HepG2 (cell line): Measurements from ENCODE around the gene ASIC3. TPM values are rescaled to one million over a fixed set of nuclear protein-coding genes. Genes with fewer than 3 reads are reported as not detected.

ENCODE experiments used
- E2F2 ChIP-seq: sonication (generic); formaldehyde crosslinking; IDR thresholded peaks from 2 replicates; pipeline ENCODE4 v1.4.0; 2020; ENCODE audit warnings: missing genetic modification reagents, borderline replicate concordance
- GZF1 ChIP-seq: sonication (generic); formaldehyde crosslinking; IDR thresholded peaks from 2 replicates; pipeline ENCODE4 v1.5.1; 2020; ENCODE audit warnings: mild to moderate bottlenecking, missing genetic modification reagents
- HNF1A ChIP-seq, 2 experiments: sonication (generic) in 1 of 2; formaldehyde crosslinking in 1 of 2; IDR thresholded peaks; 2 replicates each; pipeline versions ENCODE4 v1.4.0 to v1.6.1; 2016 to 2020; ENCODE audit warnings: borderline replicate concordance in 1 of 2, low read depth in 1 of 2, mild to moderate bottlenecking in 1 of 2, missing genetic modification reagents in 1 of 2
- HNF4G ChIP-seq, 2 experiments: sonication (generic) in 1 of 2; formaldehyde crosslinking in 1 of 2; IDR thresholded peaks; 2 replicates each; pipeline versions ENCODE4 v1.4.0 to v1.6.1; 2011 to 2020; ENCODE audit warnings: borderline replicate concordance in 2 of 2, low read depth in 2 of 2, mild to moderate bottlenecking in 2 of 2, low read length in 1 of 2, missing genetic modification reagents in 1 of 2, moderate library complexity in 1 of 2
- KLF16 ChIP-seq, 2 experiments: sonication (generic) in 1 of 2; formaldehyde crosslinking in 1 of 2; IDR thresholded peaks; 2 replicates each; pipeline versions ENCODE4 v1.6.1 to v1.8.0; 2016 to 2023; ENCODE audit warnings: missing genetic modification reagents in 2 of 2, missing compliant biosample characterization in 1 of 2
- NR2F6 ChIP-seq, 2 experiments: IDR thresholded peaks; 2 replicates each; pipeline ENCODE4 v1.6.1; 2016; ENCODE audit warnings: antibody characterized with exemption in 1 of 2, mild to moderate bottlenecking in 1 of 2
- TCF12 ChIP-seq, 2 experiments: fragments of 450-650 bp in 1 of 2; sonication (generic) in 1 of 2; formaldehyde crosslinking in 1 of 2; IDR thresholded peaks; 2 replicates each; pipeline versions ENCODE4 v1.6.1 to v1.8.0; 2017 to 2022; ENCODE audit warnings: antibody characterized with exemption in 1 of 2, mild to moderate bottlenecking in 1 of 2, missing genetic modification reagents in 1 of 2, moderate library complexity in 1 of 2
- ZBTB4 ChIP-seq: sonication (generic); formaldehyde crosslinking; IDR thresholded peaks from 2 replicates; pipeline ENCODE4 v1.4.0; 2020; ENCODE audit warnings: missing genetic modification reagents, mild to moderate bottlenecking, borderline replicate concordance
- ZNF160 ChIP-seq: sonication (generic); formaldehyde crosslinking; IDR thresholded peaks from 2 replicates; pipeline ENCODE4 v1.8.0; 2022; ENCODE audit warnings: mild to moderate bottlenecking, inconsistent platforms, missing genetic modification reagents
- ZNF251 ChIP-seq: sonication (generic); formaldehyde crosslinking; IDR thresholded peaks from 2 replicates; pipeline ENCODE4 v1.9.0; 2021; ENCODE audit warnings: mild to moderate bottlenecking, missing genetic modification reagents
- ZNF253 ChIP-seq: sonication (generic); formaldehyde crosslinking; IDR thresholded peaks from 2 replicates; pipeline ENCODE4 v1.8.0; 2022; ENCODE audit warnings: mild to moderate bottlenecking, missing genetic modification reagents, borderline replicate concordance
- ZNF552 ChIP-seq: sonication (generic); formaldehyde crosslinking; IDR thresholded peaks from 2 replicates; pipeline ENCODE4 v1.9.0; 2022; ENCODE audit warnings: missing genetic modification reagents, mild to moderate bottlenecking, borderline replicate concordance
- ZNF674 ChIP-seq: sonication (generic); formaldehyde crosslinking; IDR thresholded peaks from 2 replicates; pipeline ENCODE4 v1.5.0; 2020; ENCODE audit warnings: low read depth, mild to moderate bottlenecking, missing genetic modification reagents
- ZNF720 ChIP-seq: sonication (generic); formaldehyde crosslinking; IDR thresholded peaks from 2 replicates; pipeline ENCODE4 v1.4.0; 2020; ENCODE audit warnings: missing genetic modification reagents
- ZNF737 ChIP-seq: sonication (generic); formaldehyde crosslinking; IDR thresholded peaks from 2 replicates; pipeline ENCODE4 v1.5.0; 2020; ENCODE audit warnings: missing genetic modification reagents, mild to moderate bottlenecking, borderline replicate concordance
- ZUFSP ChIP-seq: sonication (generic); formaldehyde crosslinking; IDR thresholded peaks from 2 replicates; pipeline ENCODE4 v1.9.0; 2021; ENCODE audit warnings: missing genetic modification reagents, mild to moderate bottlenecking, borderline replicate concordance
- polyA plus RNA-seq, 8 experiments: library from polyadenylated mRNA; depleted of rRNA in 3 of 8; stranded (reverse) in 7 of 8; unstranded in 1 of 8; fragments of >200 nt; fragmentation: Illumina TruSeq in 4 of 8; extraction: Trizol in 4 of 8; gene quantifications; 2 replicates each; pipeline versions ENCODE4 v1.2.1 to v1.2.3, GENCODE V29; 2011 to 2016; ENCODE audit warnings: low read depth in 4 of 8, missing spikeins in 1 of 8, mixed read lengths in 1 of 8; ENCODE audit not compliant: insufficient read depth in 1 of 8
- total RNA-seq, 5 experiments: library from RNA; depleted of rRNA; stranded (reverse); fragments of >200 nt; fragmentation: Illumina TruSeq; extraction: Trizol; gene quantifications; 2 replicates each; pipeline ENCODE4 v1.2.3, GENCODE V29; 2016; ENCODE audit warnings: low read depth in 1 of 5

Gene ASIC3
- total and polyA plus RNA-seq, 2 of the 13 experiments (the other 11 are each of a cell fraction or from before 2014, with no cell fraction given): 0.51 TPM; not detected in 1

GRCh38 chr7:151083071-151083823, 34.9 kb downstream of the ASIC3 start, which contains the start of gene TMUB1 (continued):
- TF ChIP-seq HNF1A (IDR thresholded peaks at IDR 0.05; ENCODE audit: low read depth) (no peak), HNF1A (CRISPR knock-in tag; IDR thresholded peaks at IDR 0.05; ENCODE audit: borderline replicate concordance) (no peak), ZNF552 (CRISPR knock-in tag) (no peak), TCF12 (IDR thresholded peaks at IDR 0.05) (no peak), TCF12 (CRISPR knock-in tag; IDR thresholded peaks at IDR 0.05) (no peak), ZUFSP (CRISPR knock-in tag) (no peak), ZNF253 (CRISPR knock-in tag) (no peak), KLF16 (CRISPR knock-in tag; IDR thresholded peaks at IDR 0.05) (no peak), NR2F6 (IDR thresholded peaks at IDR 0.05) (no peak), NR2F6 (CRISPR knock-in tag; IDR thresholded peaks at IDR 0.05) (no peak), ZNF737 (CRISPR knock-in tag) (no peak), GZF1 (CRISPR knock-in tag) (no peak), ZNF251 (CRISPR knock-in tag) (no peak), ZBTB4 (CRISPR knock-in tag) (no peak), ZNF674 (no peak), ZNF160 (no peak), HNF4G (IDR thresholded peaks at IDR 0.05; ENCODE audit: borderline replicate concordance, low read depth, low read length) (no peak), HNF4G (CRISPR knock-in tag; IDR thresholded peaks at IDR 0.05; ENCODE audit: borderline replicate concordance, low read depth) (0 out of 2 replicates have a peak, but pooled peaks have one; percentile 19), E2F2 (no peak), ZNF720 (no peak)
